ENCODE measurements around the gene BANP. TPM values are rescaled to one million over a fixed set of nuclear protein-coding genes. Genes with fewer than 3 reads are reported as not detected.

BANP gene
- total and polyA plus RNA-seq, 2 of the 8 experiments (the other 6 are each of a cell fraction or from before 2014, with no cell fraction given): 25.8 to 39.8 TPM

- TF ChIP-seq YY1 (IDR thresholded peaks at IDR 0.05; ENCODE audit: low read depth, low read length) (no peak), POLR2A (IDR thresholded peaks at IDR 0.05; ENCODE audit: control extremely low read depth in 1 of 2, low read depth in 2 of 2, low read length in 2 of 2) (no peak), CBX8 (IDR thresholded peaks at IDR 0.05; ENCODE audit: borderline replicate concordance, low read depth, low read length) (no peak)
These were observed 104.1 kb downstream of the BANP start (continued) for GRCh38 chr16:88055356-88055755.
